IPS DF 6.9 (cell line): Measurements from ENCODE around the gene CTNNA3.
"Not testable (repeated sequence)": the region's sequence is repeated elsewhere in the genome, so short reads cannot be mapped to it uniquely, and the experiment has no call there.

Experiments
- DNase-seq: peaks from one replicate; pipeline ENCODE4 v3.0.0-alpha.2; 2013; ENCODE audit warnings: low read depth, low spot score
- H3K27ac ChIP-seq: one replicate; pipeline ENCODE4 v1.5.1; 2013; ENCODE audit warnings: low read length, control low read depth
- H3K27me3 ChIP-seq: 2 replicates; pipeline ENCODE4 v1.6.1; 2013; ENCODE audit warnings: mild to moderate bottlenecking, low read length; ENCODE audit not compliant: control insufficient read depth, insufficient read depth
- H3K36me3 ChIP-seq: 2 replicates; pipeline ENCODE4 v1.6.1; 2013; ENCODE audit warnings: low read length; ENCODE audit not compliant: control insufficient read depth, insufficient read depth
- H3K4me1 ChIP-seq: 2 replicates; pipeline ENCODE4 v1.6.1; 2013; ENCODE audit warnings: low read length; ENCODE audit not compliant: control insufficient read depth, insufficient read depth
- H3K4me3 ChIP-seq: 2 replicates; pipeline ENCODE4 v1.5.1; 2013; ENCODE audit warnings: mild to moderate bottlenecking, low read length
- H3K9me3 ChIP-seq: 2 replicates; pipeline ENCODE4 v1.6.1; 2013; ENCODE audit warnings: low read length, inconsistent platforms; ENCODE audit not compliant: control insufficient read depth, insufficient read depth
- WGBS: extraction: QIAGEN DNeasy Blood & Tissue Kit; methylation state at CpG from one replicate; pipeline ENCODE4 v1.1.7; 2013; ENCODE audit warnings: mixed read lengths, missing lambda C conversion rate; ENCODE audit not compliant: insufficient read length, insufficient coverage; 5-methylcytosine and 5-hydroxymethylcytosine counted together

Gene CTNNA3

GRCh38 chr10:67603701-67604100 lies 92.3 kb downstream of the CTNNA3 start:
- H3K4me3 ChIP-seq: no peak overlapping the region
- DNase-seq: no peak
- H3K4me1 ChIP-seq: no peaks in the 10 kb centered on the region
- 100% methylated on average over 1 of the region's 3 CpGs for WGBS
- H3K9me3 ChIP-seq: no peaks in the 10 kb centered on the region
- no peak overlapping the region for H3K27ac ChIP-seq
- H3K36me3 ChIP-seq: no peaks in the 10 kb centered on the region
- H3K27me3 ChIP-seq: no peaks in the 10 kb centered on the region

- H3K9me3 ChIP-seq: no peaks in the 10 kb centered on the region
- no peak for DNase-seq
- no CpG with 5 or more reads among the region's 8 CpGs for WGBS
- H3K27me3 ChIP-seq: no peaks in the 10 kb centered on the region
- H3K27ac ChIP-seq: no peak overlapping the region
- no peaks in the 10 kb centered on the region for H3K36me3 ChIP-seq
- no peaks in the 10 kb centered on the region for H3K4me1 ChIP-seq
- H3K4me3 ChIP-seq: no peak overlapping the region
Measured at GRCh38 chr10:67603086-67603485, 92.9 kb downstream of the CTNNA3 start.

GRCh38 chr10:67602268-67602950 lies 93.6 kb downstream of the CTNNA3 start:
- Histone ChIP-seq H3K36me3 (no peaks in the 10 kb centered on the region), H3K27me3 (no peaks in the 10 kb centered on the region), H3K4me1 (no peaks in the 10 kb centered on the region), H3K4me3 (no peak overlapping the region), H3K9me3 (no peaks in the 10 kb centered on the region), H3K27ac (no peak overlapping the region)
- no peak for DNase-seq
- no CpG with 5 or more reads among the region's 4 CpGs for WGBS

GRCh38 chr10:67599597-67599996 lies 96.4 kb downstream of the CTNNA3 start:
- no peaks in the 10 kb centered on the region for H3K36me3 ChIP-seq
- H3K27ac ChIP-seq: no peak overlapping the region
- no peak for DNase-seq
- no peaks in the 10 kb centered on the region for H3K9me3 ChIP-seq
- no peak overlapping the region for H3K4me3 ChIP-seq
- H3K4me1 ChIP-seq: no peaks in the 10 kb centered on the region
- H3K27me3 ChIP-seq: no peaks in the 10 kb centered on the region

- no peaks in the 10 kb centered on the region; the same call in 1 of the 2 replicates for H3K27me3 ChIP-seq
- no peak overlapping the region for H3K27ac ChIP-seq
- no peaks in the 10 kb centered on the region for H3K4me1 ChIP-seq
- no peaks in the 10 kb centered on the region for H3K9me3 ChIP-seq
- DNase-seq: no peak
- H3K36me3 ChIP-seq: no peaks in the 10 kb centered on the region
- no peak overlapping the region for H3K4me3 ChIP-seq
Measured at GRCh38 chr10:67596641-67597040, 99.4 kb downstream of the CTNNA3 start.

GRCh38 chr10:67587771-67588170 lies 108.2 kb downstream of the CTNNA3 start:
- no CpG with 5 or more reads among the region's 2 CpGs for WGBS
- H3K9me3 ChIP-seq: no peaks in the 10 kb centered on the region
- H3K36me3 ChIP-seq: no peaks in the 10 kb centered on the region
- no peak overlapping the region for H3K27ac ChIP-seq
- DNase-seq: no peak
- H3K27me3 ChIP-seq: no peaks in the 10 kb centered on the region; the same call in 1 of the 2 replicates
- H3K4me1 ChIP-seq: no peaks in the 10 kb centered on the region
- H3K4me3 ChIP-seq: no peak overlapping the region

- WGBS: no CpG with 5 or more reads among the region's 1 CpG
Measured at GRCh38 chr10:67575532-67575931, 120.5 kb downstream of the CTNNA3 start.

GRCh38 chr10:67573484-67573883 lies 122.5 kb downstream of the CTNNA3 start:
- no peak overlapping the region for H3K4me3 ChIP-seq
- no peak overlapping the region for H3K27ac ChIP-seq
- H3K9me3 ChIP-seq: no peaks in the 10 kb centered on the region
- no peaks in the 10 kb centered on the region for H3K27me3 ChIP-seq
- no peak for DNase-seq
- H3K4me1 ChIP-seq: no peaks in the 10 kb centered on the region
- H3K36me3 ChIP-seq: no peaks in the 10 kb centered on the region
- WGBS: no CpG with 5 or more reads among the region's 1 CpG

More at GRCh38 chr10:67575532-67575931, 120.5 kb downstream of the CTNNA3 start:
- no peaks in the 10 kb centered on the region for H3K36me3 ChIP-seq
- H3K27ac ChIP-seq: no peak overlapping the region
- H3K4me3 ChIP-seq: no peak overlapping the region
- no peaks in the 10 kb centered on the region for H3K4me1 ChIP-seq
- no peaks in the 10 kb centered on the region for H3K27me3 ChIP-seq
- no peaks in the 10 kb centered on the region for H3K9me3 ChIP-seq
- no peak for DNase-seq

- Histone ChIP-seq H3K4me1 (no peaks in the 10 kb centered on the region), H3K4me3 (no peak overlapping the region), H3K36me3 (no peaks in the 10 kb centered on the region), H3K9me3 (no peaks in the 10 kb centered on the region), H3K27me3 (no peaks in the 10 kb centered on the region), H3K27ac (no peak overlapping the region)
- DNase-seq: no peak
- no CpG with 5 or more reads among the region's 5 CpGs for WGBS
Measured at GRCh38 chr10:67571503-67571902, 124.5 kb downstream of the CTNNA3 start.

GRCh38 chr10:67558311-67558710 lies 137.7 kb downstream of the CTNNA3 start:
- H3K27ac ChIP-seq, H3K9me3 ChIP-seq, H3K4me1 ChIP-seq, H3K27me3 ChIP-seq, H3K4me3 ChIP-seq, DNase-seq, H3K36me3 ChIP-seq: not testable (repeated sequence)
- WGBS: no CpG with 5 or more reads among the region's 14 CpGs

- Histone ChIP-seq H3K4me3 (no peak overlapping the region), H3K36me3 (no peaks in the 10 kb centered on the region), H3K27ac (no peak overlapping the region), H3K27me3 (no peaks in the 10 kb centered on the region), H3K9me3 (no peaks in the 10 kb centered on the region; the same call in 1 of the 2 replicates), H3K4me1 (no peaks in the 10 kb centered on the region)
- WGBS: no CpG with 5 or more reads among the region's 3 CpGs
- DNase-seq: no peak
Measured at GRCh38 chr10:67553254-67553653, 142.7 kb downstream of the CTNNA3 start.
